PC-9 (cell line): ENCODE results near the gene IL3. TPM values are rescaled to one million over a fixed set of nuclear protein-coding genes. Genes with fewer than 3 reads are reported as not detected.

Experiments
- BruUV-seq: library from RNA; stranded (reverse); fragments of 400-500 nt; replicated peaks from 2 replicates; lab custom pipeline; 2021; lab: Mats Ljungman, UMichigan
- CTCF ChIA-PET: fragments of 300-600 bp; sonication (Branson Sonifier 250); formaldehyde crosslinking; loops from one replicate; lab custom pipeline; 2022; ENCODE audit warnings: antibody characterized with exemption; lab: Charles Lee
- POLR2A ChIA-PET: fragments of 300-600 bp; sonication (Branson Sonifier 250); formaldehyde crosslinking; loops from one replicate; lab custom pipeline; 2022; ENCODE audit warnings: antibody characterized with exemption; ENCODE audit not compliant: unreplicated experiment; lab: Charles Lee
- DNase-seq, 2 experiments: peaks; one replicate each; pipeline versions ENCODE4 v3.0.0 to v3.0.0-alpha.2; 2015 to 2022; ENCODE audit warnings: mixed read lengths in 1 of 2
- H2AFZ ChIP-seq: fragments of 200-600 bp; sonication (generic); 2 replicates; pipeline ENCODE4 v1.8.1; 2017; ENCODE audit warnings: antibody characterized with exemption
- H3F3A ChIP-seq: fragments of 200-600 bp; sonication (generic); 2 replicates; pipeline ENCODE4 v1.8.1; 2017; ENCODE audit warnings: antibody characterized with exemption, mild to moderate bottlenecking, low read depth; ENCODE audit not compliant: insufficient read depth
- H3K27ac ChIP-seq: fragments of 200-600 bp; sonication (generic); 2 replicates; pipeline ENCODE4 v1.6.1; 2016; ENCODE audit warnings: mixed run types
- H3K27me3 ChIP-seq: fragments of 200-600 bp; sonication (generic); 2 replicates; pipeline ENCODE4 v1.6.1; 2016; ENCODE audit warnings: low read depth, mixed run types; ENCODE audit not compliant: insufficient read depth
- H3K36me3 ChIP-seq: fragments of 200-600 bp; sonication (generic); 2 replicates; pipeline ENCODE4 v1.6.1; 2016; ENCODE audit warnings: low read depth, mixed run types
- H3K4me1 ChIP-seq: fragments of 200-600 bp; sonication (generic); replicated peaks from 2 replicates; pipeline ENCODE4 v1.6.1; 2016; ENCODE audit warnings: mixed run types; ENCODE audit not compliant: insufficient read depth
- H3K4me2 ChIP-seq: fragments of 200-600 bp; sonication (generic); 2 replicates; pipeline ENCODE4 v1.6.1; 2017; ENCODE audit warnings: mixed run types
- H3K4me3 ChIP-seq: fragments of 200-600 bp; sonication (generic); 2 replicates; pipeline ENCODE4 v1.6.1; 2016; ENCODE audit warnings: mixed run types
- H3K79me2 ChIP-seq: fragments of 200-600 bp; sonication (generic); 2 replicates; pipeline ENCODE4 v1.6.1; 2017; ENCODE audit warnings: low read depth, mixed run types
- H3K9me2 ChIP-seq: fragments of 200-600 bp; sonication (generic); 2 replicates; pipeline ENCODE4 v1.8.1; 2017; ENCODE audit warnings: mild to moderate bottlenecking; ENCODE audit not compliant: insufficient read depth
- H3K9me3 ChIP-seq: fragments of 200-600 bp; sonication (generic); 2 replicates; pipeline ENCODE4 v1.8.1; 2016; ENCODE audit warnings: low read depth; ENCODE audit not compliant: insufficient read depth
- H4K20me1 ChIP-seq: fragments of 200-600 bp; sonication (generic); 2 replicates; pipeline ENCODE4 v1.8.1; 2017; ENCODE audit not compliant: insufficient read depth
- EZH2 ChIP-seq: fragments of 200-600 bp; sonication (generic); IDR thresholded peaks from 2 replicates; pipeline ENCODE4 v1.8.0; 2017; ENCODE audit warnings: antibody characterized with exemption, low read depth
- intact Hi-C: fragments of 100-400 bp; cut with micrococcal nuclease; formaldehyde crosslinking; loops from one replicate; pipeline ENCODE4 v1.10.0; 2022; ENCODE audit not compliant: unreplicated experiment
- total RNA-seq: library from RNA; stranded (reverse); gene quantifications from 2 replicates; pipeline ENCODE4 v1.2.3, GENCODE V29; 2021
- TF ChIP-seq, protein P1 (sequence below): fragments of 200-600 bp; sonication (generic); conservative IDR thresholded peaks from 2 replicates; pipeline ENCODE4 v1.6.1; 2017; ENCODE audit warnings: mixed run types, antibody characterized with exemption, mild to moderate bottlenecking, moderate library complexity

Gene IL3
- total RNA-seq, 1 experiment from 2014 or later = not detected

GRCh38 chr5:132050661-132051552 is 9.5 kb upstream of the IL3 start:
- Histone ChIP-seq H3K27me3 (peaks cover 25% of the 10 kb centered on the region; the same call in 1 of the 2 replicates), H2AFZ (no peak overlapping the region), H3K4me2 (no peak overlapping the region), H3F3A (no peaks in the 10 kb centered on the region), H3K36me3 (no peaks in the 10 kb centered on the region), H3K9me3 (no peaks in the 10 kb centered on the region), H3K4me1 (no peaks in the 10 kb centered on the region), H4K20me1 (no peaks in the 10 kb centered on the region), H3K27ac (no peak overlapping the region), H3K4me3 (no peak overlapping the region), H3K79me2 (no peaks in the 10 kb centered on the region), H3K9me2 (no peaks in the 10 kb centered on the region)
- CTCF ChIA-PET = no interaction called here
- no TSS peak for BruUV-seq
- no peak for DNase-seq
- POLR2A ChIA-PET = no interaction called here
- intact Hi-C loops = no loop called here
- TF ChIP-seq EZH2 = no peak
- TF ChIP-seq, protein P1, sequence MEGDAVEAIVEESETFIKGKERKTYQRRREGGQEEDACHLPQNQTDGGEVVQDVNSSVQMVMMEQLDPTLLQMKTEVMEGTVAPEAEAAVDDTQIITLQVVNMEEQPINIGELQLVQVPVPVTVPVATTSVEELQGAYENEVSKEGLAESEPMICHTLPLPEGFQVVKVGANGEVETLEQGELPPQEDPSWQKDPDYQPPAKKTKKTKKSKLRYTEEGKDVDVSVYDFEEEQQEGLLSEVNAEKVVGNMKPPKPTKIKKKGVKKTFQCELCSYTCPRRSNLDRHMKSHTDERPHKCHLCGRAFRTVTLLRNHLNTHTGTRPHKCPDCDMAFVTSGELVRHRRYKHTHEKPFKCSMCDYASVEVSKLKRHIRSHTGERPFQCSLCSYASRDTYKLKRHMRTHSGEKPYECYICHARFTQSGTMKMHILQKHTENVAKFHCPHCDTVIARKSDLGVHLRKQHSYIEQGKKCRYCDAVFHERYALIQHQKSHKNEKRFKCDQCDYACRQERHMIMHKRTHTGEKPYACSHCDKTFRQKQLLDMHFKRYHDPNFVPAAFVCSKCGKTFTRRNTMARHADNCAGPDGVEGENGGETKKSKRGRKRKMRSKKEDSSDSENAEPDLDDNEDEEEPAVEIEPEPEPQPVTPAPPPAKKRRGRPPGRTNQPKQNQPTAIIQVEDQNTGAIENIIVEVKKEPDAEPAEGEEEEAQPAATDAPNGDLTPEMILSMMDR = no peak

DNA sequence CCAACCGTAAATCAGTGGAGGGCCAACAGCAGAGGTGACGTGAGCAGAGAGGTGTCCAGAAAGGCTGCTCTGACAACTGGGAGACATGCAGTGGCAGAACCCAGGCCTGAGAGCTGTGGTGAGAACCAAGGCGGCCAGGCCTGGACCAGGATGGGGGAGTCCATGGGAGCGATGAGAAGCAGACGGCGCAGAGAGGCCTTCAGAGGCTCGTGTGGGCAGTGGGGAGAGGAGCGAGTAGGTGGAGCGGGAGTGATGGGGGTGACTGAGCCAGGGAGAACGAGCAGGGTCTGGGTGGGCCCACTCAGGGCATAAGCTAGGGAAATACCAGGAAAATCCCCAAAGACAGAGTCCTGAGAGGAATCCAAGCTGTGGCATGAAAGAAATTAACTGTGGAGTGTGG is 7.9 kb upstream of the IL3 start:
- H4K20me1 ChIP-seq = no peaks in the 10 kb centered on the region
- H3K9me2 ChIP-seq = no peaks in the 10 kb centered on the region
- no peak overlapping the region for H3K4me2 ChIP-seq
- H3F3A ChIP-seq = no peaks in the 10 kb centered on the region
- DNase-seq = no peak
- ChIA-PET CTCF (no interaction called here), POLR2A (no interaction called here)
- H3K36me3 ChIP-seq = no peaks in the 10 kb centered on the region
- no peak overlapping the region for H2AFZ ChIP-seq
- no peak overlapping the region for H3K27ac ChIP-seq
- no peaks in the 10 kb centered on the region for H3K4me1 ChIP-seq
- H3K9me3 ChIP-seq = no peaks in the 10 kb centered on the region
- no peak overlapping the region for H3K4me3 ChIP-seq
- BruUV-seq = no TSS peak
- intact Hi-C loops = no loop called here
- H3K27me3 ChIP-seq = peaks cover 25% of the 10 kb centered on the region; the same call in 1 of the 2 replicates
- no peaks in the 10 kb centered on the region for H3K79me2 ChIP-seq
- no peak for TF ChIP-seq EZH2

GRCh38 chr5:132053483-132053882 is 7.0 kb upstream of the IL3 start:
- POLR2A ChIA-PET = no interaction called here
- CTCF ChIA-PET = no interaction called here
- H3K4me3 ChIP-seq = no peak overlapping the region

More at GRCh38 chr5:132053483-132053882, 7.0 kb upstream of the IL3 start:
- H3K4me2 ChIP-seq = no peak overlapping the region
- H3K27ac ChIP-seq = no peak overlapping the region
- intact Hi-C loops = no loop called here
- no TSS peak for BruUV-seq
- no peaks in the 10 kb centered on the region for H3K36me3 ChIP-seq
- H2AFZ ChIP-seq = no peak overlapping the region
- no peaks in the 10 kb centered on the region for H3K9me3 ChIP-seq
- H3F3A ChIP-seq = no peaks in the 10 kb centered on the region
- H3K4me1 ChIP-seq = no peaks in the 10 kb centered on the region
- H4K20me1 ChIP-seq = no peaks in the 10 kb centered on the region
- H3K27me3 ChIP-seq = peaks cover 25% of the 10 kb centered on the region; the same call in 1 of the 2 replicates
- H3K9me2 ChIP-seq = no peaks in the 10 kb centered on the region
- TF ChIP-seq EZH2 = no peak
- TF ChIP-seq, protein P1 = no peak
- H3K79me2 ChIP-seq = no peaks in the 10 kb centered on the region
- DNase-seq = no peak
